GM18870 (cell line): ENCODE data around the gene ANXA3.
"Not testable (repeated sequence)": the region's sequence is repeated elsewhere in the genome, so short reads cannot be mapped to it uniquely, and the experiment has no call there.

Experiments used
- ATAC-seq: cut with Tn5 transposase; IDR thresholded peaks from one replicate; pipeline ENCODE4 v1.9.1; 2021; ENCODE audit warnings: moderate library complexity; ENCODE audit not compliant: unreplicated experiment

ANXA3 gene, protein sequence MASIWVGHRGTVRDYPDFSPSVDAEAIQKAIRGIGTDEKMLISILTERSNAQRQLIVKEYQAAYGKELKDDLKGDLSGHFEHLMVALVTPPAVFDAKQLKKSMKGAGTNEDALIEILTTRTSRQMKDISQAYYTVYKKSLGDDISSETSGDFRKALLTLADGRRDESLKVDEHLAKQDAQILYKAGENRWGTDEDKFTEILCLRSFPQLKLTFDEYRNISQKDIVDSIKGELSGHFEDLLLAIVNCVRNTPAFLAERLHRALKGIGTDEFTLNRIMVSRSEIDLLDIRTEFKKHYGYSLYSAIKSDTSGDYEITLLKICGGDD

DNA sequence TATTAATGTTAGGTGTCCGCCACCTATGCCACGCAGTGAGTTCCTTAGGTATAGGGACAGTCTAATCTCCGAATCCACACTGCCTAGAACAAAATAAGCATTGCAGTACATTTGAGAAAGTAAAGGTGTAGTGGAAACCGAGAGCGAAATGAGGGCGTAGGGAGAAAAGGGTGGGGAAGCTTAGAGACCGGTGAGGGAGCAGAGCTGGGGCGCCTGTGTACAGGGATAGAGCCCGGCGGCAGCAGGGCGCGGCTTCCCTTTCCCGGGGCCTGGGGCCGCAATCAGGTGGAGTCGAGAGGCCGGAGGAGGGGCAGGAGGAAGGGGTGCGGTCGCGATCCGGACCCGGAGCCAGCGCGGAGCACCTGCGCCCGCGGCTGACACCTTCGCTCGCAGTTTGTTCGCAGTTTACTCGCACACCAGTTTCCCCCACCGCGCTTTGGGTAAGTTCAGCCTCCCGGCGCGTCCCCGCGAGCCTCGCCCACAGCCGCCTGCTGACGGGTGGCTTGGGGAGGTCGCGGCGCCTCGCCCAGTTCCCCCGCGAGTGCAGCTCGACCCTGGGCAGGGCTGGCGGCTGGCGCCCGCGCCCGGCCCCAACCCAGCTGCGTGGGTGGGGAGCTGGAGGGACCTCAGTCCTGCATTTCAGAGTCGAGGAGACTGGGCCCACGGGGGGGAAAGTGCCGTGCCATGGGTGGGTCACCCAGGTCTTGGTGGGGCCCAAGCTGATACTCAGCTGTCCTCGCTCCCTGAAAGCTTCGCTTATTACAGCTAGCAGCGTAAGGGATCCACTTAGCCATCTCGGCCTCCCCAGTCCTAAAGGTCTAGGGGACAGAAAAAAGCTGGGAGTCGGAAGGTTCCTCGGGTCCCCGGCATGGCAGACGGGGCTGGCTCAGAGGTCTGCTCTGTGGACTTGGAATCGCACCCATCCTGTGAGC is at the start of gene ANXA3:
Gene ANXA3, plus strand, starts transcription at position 351 of the 932 bp plus-strand sequence. CDS start 2,704 bp downstream, outside the sequence.
- no peak for ATAC-seq

DNA sequence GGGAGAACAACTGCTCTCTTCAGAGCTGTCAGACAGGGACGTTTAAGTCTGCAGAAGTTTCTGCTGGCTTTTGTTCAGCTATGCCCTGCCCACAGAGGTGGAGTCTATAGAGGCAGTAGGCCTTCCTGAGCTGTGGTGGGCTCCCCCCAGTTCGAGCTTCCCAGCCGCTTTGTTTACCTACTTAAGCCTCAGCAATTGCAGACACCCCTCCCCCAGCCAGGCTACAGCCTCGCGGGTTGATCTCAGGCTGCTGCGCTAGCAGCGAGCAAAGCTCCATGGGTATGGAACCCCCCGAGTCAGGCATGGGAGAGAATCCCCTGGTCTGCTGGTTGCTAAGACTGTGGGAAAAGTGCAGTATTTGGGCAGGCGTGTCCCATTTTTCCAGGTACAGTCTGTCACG is 45.3 kb upstream of the ANXA3 start:
- not testable (repeated sequence) for ATAC-seq

DNA sequence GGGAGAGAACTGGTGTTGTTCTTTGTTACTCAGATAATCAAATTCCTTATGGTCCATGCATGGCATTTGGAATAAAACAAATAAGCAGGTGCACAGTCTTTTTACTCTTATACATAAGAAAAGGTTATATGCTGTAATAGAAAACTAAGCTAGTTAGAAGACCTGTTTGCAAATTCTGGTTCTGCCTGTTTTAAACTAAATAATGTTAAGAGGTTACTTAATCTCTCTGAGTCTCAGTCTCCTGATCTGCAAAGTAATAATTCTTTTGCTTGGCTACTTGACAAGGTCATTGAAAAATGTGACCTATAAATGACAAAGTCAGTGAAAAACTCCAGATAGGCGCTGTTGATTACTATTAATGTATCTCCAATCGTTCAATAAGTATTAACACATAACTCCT is 42.5 kb upstream of the ANXA3 start:
- ATAC-seq = no peak

DNA sequence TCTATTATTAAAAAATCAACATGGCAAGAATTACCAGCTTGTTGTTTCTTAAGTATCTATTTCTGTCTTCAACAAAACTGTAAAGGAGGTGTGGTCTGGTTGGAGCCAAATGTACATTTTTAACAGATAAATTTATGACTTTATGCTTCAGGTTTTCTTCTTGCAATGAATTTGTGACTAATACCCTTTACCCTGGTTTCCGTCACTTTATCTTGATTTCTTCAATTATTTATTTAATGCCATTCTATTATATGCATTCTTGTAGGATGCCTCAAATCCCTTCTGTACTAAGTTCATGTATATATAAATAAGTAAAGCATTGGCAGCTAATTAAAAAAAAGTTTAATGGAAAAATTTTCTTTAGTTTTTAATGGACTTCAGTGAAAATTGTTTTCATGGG is 41.5 kb upstream of the ANXA3 start:
- ATAC-seq = no peak

DNA sequence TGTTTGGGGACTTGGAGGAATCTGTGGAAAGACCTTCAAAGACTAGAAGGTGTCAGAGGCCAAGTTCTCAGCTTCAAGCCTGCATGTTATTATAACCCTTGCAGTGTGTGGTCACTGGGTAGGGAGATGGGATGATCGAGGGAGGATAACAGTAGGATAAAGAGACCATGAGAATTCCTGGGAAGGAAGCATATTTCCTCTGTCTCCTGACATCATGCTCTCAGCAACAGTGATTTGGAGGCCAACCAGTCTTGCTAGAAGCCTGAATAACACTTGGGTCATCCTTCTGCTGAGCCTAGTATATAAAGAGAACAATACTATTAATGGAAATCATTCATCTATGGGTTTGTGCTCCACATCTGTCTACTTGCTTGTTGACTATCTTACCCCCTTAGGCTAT is 40.9 kb upstream of the ANXA3 start:
- no peak for ATAC-seq

DNA sequence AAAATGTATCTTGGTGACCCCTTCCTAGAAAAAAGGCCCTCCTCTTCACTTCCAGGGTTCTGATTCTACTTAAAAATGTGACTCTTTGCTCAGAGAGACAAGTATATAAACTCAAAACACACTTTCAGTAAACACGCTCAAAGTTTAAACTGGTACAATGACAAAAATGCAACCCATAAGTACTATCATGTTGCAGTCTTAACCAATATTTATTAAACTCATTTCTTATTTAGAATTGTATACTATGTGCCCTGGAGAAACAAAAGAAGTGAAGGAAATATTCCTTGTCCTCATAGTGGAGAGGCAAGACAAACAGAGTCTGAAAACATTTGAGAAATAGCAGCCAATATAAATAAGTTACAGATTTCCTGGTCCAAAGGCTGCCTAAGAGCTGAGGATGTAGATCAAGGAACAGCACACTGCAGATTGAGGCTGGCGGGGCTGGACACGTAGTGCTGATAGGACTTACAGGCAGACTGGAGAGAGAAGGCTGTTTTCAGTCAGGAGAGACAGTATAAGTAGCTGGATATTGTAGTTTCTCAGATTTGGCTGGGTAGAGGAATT is 39.1 kb upstream of the ANXA3 start:
- ATAC-seq = no peak

DNA sequence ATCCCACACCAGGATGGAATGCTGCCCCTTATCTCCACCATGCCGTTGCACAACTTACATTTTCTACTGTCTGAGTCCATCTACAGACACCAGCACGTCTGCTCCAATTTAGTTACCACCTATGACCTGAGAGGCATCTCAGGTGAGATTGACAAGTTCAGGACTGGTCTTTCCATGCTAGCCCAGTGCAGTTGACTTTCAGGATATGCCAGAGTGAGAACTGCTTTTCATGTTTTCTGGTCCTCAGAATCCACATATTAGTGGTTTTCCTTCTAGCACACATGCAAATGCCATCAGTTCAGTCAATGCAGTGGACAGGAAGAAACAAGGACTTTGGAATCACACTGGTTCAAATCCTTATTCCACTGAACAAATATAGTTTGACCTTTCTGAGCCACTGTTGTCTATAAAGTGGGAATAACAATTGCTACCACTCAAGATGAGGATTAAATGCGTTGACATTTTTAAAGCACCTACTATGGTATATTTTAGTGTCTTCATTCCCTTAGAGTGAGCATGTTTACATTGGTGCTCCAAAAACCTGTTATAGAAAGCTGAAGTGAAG is 38.1 kb upstream of the ANXA3 start:
- no peak for ATAC-seq

DNA sequence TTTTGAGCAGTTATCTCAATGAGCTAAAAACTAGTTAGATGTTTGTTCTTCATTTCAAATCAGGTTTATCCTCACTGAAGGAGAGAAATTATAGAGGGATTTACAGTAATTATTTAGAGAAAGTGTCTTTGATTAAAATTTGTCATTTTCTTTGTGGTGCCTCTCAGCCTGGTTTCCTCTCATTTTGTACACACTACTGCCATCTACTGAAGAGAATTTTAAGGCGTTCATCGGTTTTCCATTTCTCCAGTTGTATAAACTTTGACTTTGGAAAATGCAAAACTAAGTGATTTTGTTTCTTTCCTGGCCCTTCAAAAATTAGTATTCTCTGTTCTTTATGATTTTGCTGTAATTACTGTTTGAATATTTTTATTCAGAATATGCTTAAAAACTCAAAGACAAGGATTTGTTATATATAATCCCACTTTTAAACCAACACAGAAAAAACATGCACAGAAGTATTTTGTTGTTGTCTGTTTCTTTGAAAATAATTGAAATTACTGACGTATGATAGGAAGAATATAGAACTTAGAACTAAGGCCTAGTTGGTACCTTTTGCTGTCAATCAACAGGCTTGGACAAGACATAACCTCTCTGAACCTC is 34.4 kb upstream of the ANXA3 start:
- ATAC-seq = no peak

DNA sequence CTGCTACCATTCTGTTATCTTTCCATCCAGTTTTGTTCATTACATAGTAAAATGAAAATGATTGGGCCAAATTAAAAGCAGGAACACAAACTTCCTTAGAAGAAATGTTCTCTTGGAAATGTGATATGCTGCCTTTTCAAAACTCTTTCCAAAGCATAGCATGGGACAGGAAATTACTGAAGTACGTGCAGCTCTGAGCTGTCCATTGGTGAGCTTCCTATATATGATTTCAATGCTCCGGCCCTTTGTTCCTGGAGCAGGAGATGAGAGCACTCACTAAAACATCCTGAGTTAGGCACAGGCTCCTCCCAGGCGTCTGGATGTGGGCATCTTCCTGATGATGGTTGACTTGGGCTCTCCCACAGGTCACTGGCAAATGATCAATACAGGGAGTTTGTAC is 33.0 kb upstream of the ANXA3 start:
- no peak for ATAC-seq

DNA sequence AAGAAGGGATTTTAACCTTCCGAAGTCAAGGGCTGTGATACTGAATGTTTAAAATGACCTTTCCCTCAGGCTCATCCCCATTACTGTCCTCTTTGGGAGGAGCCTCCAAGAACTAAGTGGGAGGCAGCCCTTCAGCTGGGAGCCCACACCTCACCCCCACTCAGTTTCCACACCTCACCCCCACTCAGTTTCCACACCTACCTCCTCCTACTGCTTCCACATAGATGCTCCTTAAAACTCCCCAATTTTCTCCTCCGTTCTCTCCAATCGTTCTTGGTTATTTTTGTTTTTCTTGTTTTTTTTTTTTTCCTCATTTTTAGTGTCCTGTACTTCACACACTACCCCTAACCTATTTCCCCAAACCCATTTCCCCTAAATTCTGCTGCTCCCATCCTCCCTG is 31.6 kb upstream of the ANXA3 start:
- no peak for ATAC-seq

DNA sequence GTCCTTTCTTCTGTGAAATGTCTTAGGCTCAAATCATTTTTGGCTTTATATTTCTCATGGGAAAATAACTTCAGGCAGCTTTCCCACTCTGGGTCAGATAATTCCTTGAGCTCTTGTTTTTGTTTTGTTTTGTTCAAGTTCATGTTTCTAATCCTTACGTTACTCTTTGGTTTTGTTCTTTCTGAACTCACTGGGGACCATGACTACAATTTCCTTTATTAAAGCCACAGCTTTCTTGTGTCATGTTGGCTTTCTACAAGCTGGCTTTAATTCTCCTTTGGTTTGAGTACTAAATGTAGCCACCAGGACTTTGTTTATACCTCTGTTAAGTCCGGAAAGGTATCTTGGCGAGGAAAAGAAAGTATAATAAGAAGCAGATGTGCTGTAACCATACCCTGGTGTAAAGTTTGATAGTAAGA is 30.8 kb upstream of the ANXA3 start:
- ATAC-seq = no peak

DNA sequence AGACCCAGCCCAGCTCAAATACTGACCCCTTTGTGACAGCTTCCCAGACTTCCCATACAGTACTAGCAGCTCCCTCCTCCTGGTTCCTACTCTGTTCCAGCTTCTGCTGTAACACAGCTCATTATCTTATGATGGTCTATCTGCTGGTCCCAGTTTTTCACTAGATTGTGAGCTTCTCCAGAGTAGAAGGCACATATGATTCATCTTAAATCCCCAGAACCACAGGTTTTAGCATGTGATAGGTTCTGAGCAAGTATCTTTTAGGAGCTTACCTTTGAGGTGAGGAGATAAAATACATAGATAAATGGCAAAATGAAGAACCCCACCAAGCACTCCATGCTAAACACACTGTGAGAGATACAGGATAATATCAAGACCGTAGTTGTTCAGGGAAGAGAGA is 27.6 kb upstream of the ANXA3 start:
- ATAC-seq = no peak

DNA sequence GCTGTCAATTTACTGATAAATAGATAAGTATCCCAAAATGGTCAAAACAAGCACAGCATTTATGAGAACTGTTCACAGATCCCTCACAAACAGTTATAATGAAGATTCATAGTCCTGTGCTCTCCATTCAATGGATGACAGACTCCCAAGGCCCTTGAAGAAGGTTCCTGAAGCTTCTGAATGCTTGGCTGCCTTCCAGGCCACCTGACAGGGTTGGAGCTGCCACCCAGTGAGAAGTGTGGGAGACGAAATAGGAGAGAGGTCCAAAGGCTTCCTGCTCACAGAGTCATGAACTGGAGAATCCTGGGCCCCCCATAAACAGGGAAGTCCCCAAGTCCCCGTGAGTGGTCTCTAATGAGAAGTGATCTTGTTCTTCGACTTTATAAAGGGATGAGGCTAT is 26.0 kb upstream of the ANXA3 start:
- no peak for ATAC-seq

DNA sequence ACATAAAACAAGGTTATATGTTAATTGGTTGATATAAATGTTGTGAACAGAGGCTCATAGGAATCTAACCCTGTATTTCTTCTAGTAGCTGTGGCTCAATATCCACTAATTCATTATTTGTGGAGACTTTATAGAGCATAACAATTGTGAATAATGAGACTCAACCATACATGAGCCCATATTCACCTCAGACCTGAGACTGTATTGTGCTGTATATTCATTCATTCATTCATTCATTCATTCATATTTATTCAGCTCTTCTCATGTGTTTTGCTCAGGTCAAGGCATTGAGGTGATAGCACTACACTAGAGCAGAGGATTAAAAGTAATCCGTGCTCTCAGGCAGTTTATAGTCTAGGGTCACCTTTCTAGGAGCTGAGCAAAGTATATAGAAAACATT is 24.5 kb upstream of the ANXA3 start:
- ATAC-seq = no peak

DNA sequence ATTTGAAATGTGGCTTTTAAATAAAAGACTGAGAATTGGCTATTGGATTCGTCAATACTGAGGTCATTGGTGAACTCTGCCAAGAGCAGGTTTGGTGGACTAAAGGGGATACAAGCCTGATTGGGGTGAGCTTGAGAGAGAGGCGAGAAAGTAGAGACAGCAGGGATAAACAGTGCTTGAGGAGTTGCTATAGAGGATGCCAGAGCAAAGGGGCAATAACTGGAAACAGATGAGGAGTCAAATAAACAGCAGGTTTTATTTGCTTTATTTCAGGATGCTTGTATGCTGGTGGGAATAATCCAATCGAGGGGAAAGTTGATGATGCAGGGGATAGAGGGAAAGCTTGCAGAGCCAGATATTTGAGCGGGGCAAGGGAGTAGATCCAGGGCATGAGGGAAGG is 24.0 kb upstream of the ANXA3 start:
- no peak for ATAC-seq

DNA sequence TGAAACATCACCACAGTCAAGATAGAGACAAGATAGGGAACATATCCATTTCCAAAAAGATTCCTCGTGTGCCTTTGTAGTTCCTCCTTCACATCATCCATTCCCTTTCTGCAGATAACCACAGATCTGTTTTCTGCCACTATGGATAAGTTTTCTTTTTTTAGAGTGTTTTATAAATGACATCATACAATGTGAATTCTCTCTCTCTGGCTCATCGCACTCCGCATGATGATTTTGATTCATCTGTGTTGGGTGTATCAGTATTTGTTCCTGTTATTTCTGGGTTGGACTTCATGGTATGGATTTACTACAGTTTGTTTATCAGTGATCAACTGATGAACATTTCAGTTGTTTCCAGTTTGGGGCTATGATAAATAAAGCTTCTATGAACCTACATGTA is 23.2 kb upstream of the ANXA3 start:
- ATAC-seq = no peak

DNA sequence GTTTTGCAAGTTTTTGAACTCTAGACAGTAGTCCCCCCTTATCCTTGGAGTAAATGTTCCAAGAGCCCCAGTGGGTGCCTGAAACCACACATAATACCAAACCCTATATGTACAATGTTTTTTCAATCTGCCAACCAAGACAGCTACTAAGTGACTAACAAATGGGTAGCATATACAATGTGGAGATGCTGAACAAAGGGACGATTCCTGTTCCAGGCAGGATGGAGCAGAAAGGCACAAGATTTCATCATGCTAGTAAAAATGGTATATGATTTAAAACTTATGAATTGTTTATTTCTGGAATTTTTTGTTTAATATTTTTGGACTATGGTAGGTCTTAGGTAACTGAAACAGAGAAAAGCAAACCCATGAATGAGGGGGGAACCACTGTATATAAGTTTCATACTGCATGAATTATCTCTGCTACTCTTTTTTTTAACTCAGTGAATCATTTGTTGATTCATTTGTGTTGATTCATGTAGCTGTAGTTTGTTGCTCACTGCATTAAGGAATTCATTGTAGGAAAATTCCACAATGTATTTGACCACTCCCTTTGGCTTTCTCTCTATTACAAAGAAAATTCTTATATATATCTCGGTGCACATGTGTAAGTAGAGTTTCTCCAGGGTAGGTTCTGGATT is 21.9 kb upstream of the ANXA3 start:
- no peak for ATAC-seq

DNA sequence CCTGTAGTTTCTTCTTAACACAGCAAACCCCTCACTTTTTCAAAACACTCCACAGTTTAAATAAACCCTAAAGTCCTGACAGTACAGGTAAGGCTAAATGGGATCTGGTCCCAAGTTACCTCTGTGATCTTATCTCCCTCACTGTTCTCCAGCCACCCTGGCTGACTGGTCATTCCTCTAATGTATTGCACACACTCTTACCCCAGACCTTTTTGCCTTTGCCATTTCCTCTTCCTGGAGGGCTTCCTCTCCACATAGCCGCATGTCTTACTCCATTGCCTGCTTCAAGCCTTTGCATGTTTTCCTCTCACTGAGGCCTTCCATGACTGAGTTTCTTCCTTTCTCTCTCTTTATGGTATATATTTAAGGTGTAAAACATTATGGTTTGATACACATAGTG is 19.5 kb upstream of the ANXA3 start:
- ATAC-seq = no peak

DNA sequence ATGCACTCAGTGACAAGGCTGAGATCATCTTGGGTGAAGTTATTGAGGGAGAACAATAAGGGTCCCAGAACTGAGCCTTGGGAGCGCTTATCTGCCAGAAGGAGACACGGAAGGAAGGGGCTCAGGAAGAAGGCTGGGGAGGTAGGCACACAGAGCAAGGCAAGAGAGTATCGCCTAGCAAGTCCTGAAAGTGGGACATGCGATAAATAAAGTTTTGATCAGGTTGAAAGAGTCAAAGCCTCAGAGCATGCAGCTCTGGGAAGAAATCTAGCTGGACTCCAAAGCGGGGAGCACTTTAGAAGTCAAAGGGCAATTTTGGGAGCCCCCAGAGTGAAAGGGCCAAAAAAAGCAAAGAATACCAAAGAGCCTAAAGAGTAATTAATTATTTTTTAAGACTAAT is 17.7 kb upstream of the ANXA3 start:
- ATAC-seq = no peak

DNA sequence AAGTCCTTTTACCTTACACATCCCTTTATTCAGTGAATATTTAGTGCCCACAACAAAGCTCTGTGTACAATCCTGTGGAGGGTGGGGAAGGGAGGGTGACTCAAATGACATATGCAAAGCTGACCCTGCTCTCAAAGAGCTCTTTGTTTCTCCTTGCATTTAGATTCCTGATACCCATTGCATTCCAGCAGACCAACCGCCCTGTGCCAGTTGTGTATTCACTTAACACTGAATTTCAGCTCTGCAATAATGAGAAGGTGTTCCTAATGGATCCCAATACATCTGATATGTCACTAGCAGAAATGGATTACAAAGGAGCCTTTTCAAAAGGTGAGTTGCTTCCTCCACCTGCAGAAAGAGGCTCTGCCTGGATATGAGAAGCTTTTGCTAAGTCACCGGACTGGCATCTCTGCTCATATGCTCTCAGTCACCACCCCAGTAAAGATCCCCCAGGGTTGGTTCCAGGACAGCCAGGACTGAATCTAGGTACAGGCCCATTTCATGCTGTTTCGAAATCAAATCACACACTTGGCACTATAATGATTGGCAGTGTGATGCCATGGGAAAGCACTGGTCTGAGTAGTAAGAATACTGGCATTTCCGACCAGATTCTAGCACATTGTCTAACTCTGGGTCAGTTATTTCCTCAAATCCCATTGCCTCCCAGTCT is 17.1 kb upstream of the ANXA3 start:
- no peak for ATAC-seq
